CD8-positive, alpha-beta memory T cell (primary cell): Measurements from ENCODE around the gene MBLAC1. TPM values are rescaled to one million over a fixed set of nuclear protein-coding genes. Genes with fewer than 3 reads are reported as not detected.
A peak's percentile ranks its signal among the peaks of the same experiment; 100 is the strongest.

Source experiments
- CTCF ChIA-PET: fragments of 350-600 bp; sonication (Branson Sonifier 250); formaldehyde crosslinking; loops from one replicate; lab custom pipeline; 2021; ENCODE audit warnings: antibody characterized with exemption; lab: Charles Lee
- POLR2A ChIA-PET: fragments of 350-600 bp; sonication (Branson Sonifier 250); formaldehyde crosslinking; loops from one replicate; lab custom pipeline; 2021; ENCODE audit warnings: antibody characterized with exemption; lab: Charles Lee
- DNase-seq, 5 donors: peaks; one replicate each; pipeline versions ENCODE4 v3.0.0 to v3.0.0-alpha.2; 2020 to 2022; ENCODE audit warnings: mixed read lengths in 1 of 5
- H3K27ac ChIP-seq: one replicate; pipeline ENCODE4 v1.7.0; 2013; ENCODE audit warnings: low read depth, mild to moderate bottlenecking, low read length, moderate library complexity
- H3K27me3 ChIP-seq: 2 replicates; pipeline ENCODE4 v1.7.0; 2013; ENCODE audit warnings: low read length, mild to moderate bottlenecking; ENCODE audit not compliant: insufficient read depth, poor library complexity, severe bottlenecking
- H3K36me3 ChIP-seq: 2 replicates; pipeline ENCODE4 v1.7.0; 2013; ENCODE audit warnings: mild to moderate bottlenecking, low read length, moderate library complexity; ENCODE audit not compliant: insufficient read depth
- H3K4me1 ChIP-seq: 2 replicates; pipeline ENCODE4 v1.7.0; 2013; ENCODE audit warnings: mild to moderate bottlenecking, low read length, moderate library complexity; ENCODE audit not compliant: insufficient read depth
- H3K4me3 ChIP-seq: 2 replicates; pipeline ENCODE4 v1.7.0; 2013; ENCODE audit warnings: mild to moderate bottlenecking, low read length
- H3K9me3 ChIP-seq: 2 replicates; pipeline ENCODE4 v1.7.0; 2013; ENCODE audit warnings: mild to moderate bottlenecking, low read length
- H3K27ac Mint-ChIP-seq, 8 donors: one replicate each; pipeline ENCODE4 v1.8.0; 2020 to 2021; ENCODE audit warnings: mixed read lengths in 8 of 8, mild to moderate bottlenecking in 6 of 8, inconsistent platforms in 3 of 8, moderate library complexity in 3 of 8
- H3K27me3 Mint-ChIP-seq, 2 donors: one replicate each; pipeline ENCODE4 v1.8.0; 2020 to 2021; ENCODE audit warnings: mixed read lengths in 2 of 2, mild to moderate bottlenecking in 1 of 2, moderate library complexity in 1 of 2
- H3K36me3 Mint-ChIP-seq, 3 donors: one replicate each; pipeline ENCODE4 v1.8.0; 2020 to 2021; ENCODE audit warnings: mixed read lengths in 3 of 3, inconsistent platforms in 1 of 3, mild to moderate bottlenecking in 1 of 3
- H3K4me1 Mint-ChIP-seq, 3 donors: one replicate each; pipeline ENCODE4 v1.8.0; 2020 to 2021; ENCODE audit warnings: mixed read lengths in 3 of 3, inconsistent platforms in 1 of 3, mild to moderate bottlenecking in 1 of 3
- H3K4me3 Mint-ChIP-seq, 7 donors: one replicate each; pipeline ENCODE4 v1.8.0; 2020 to 2021; ENCODE audit warnings: mixed read lengths in 7 of 7, mild to moderate bottlenecking in 6 of 7, moderate library complexity in 4 of 7, inconsistent platforms in 2 of 7
- H3K9me3 Mint-ChIP-seq, 5 donors: one replicate each; pipeline ENCODE4 v1.8.0; 2020 to 2022; ENCODE audit warnings: mixed read lengths in 5 of 5, mild to moderate bottlenecking in 3 of 5, moderate library complexity in 2 of 5, inconsistent platforms in 1 of 5
- polyA plus RNA-seq: library from polyadenylated mRNA; unstranded; fragments of 300-500 nt; fragmentation: Illumina TruSeq; gene quantifications from one replicate; pipeline ENCODE4 v1.2.3, GENCODE V29; 2021
- total RNA-seq, 2 experiments: library from RNA; stranded (reverse); gene quantifications; one replicate each; pipeline ENCODE4 v1.2.3, GENCODE V29; 2021

Gene MBLAC1
- total and polyA plus RNA-seq, 3 experiments from 2014 or later = 2.3 to 4.4 (median 4.4) TPM

DNA sequence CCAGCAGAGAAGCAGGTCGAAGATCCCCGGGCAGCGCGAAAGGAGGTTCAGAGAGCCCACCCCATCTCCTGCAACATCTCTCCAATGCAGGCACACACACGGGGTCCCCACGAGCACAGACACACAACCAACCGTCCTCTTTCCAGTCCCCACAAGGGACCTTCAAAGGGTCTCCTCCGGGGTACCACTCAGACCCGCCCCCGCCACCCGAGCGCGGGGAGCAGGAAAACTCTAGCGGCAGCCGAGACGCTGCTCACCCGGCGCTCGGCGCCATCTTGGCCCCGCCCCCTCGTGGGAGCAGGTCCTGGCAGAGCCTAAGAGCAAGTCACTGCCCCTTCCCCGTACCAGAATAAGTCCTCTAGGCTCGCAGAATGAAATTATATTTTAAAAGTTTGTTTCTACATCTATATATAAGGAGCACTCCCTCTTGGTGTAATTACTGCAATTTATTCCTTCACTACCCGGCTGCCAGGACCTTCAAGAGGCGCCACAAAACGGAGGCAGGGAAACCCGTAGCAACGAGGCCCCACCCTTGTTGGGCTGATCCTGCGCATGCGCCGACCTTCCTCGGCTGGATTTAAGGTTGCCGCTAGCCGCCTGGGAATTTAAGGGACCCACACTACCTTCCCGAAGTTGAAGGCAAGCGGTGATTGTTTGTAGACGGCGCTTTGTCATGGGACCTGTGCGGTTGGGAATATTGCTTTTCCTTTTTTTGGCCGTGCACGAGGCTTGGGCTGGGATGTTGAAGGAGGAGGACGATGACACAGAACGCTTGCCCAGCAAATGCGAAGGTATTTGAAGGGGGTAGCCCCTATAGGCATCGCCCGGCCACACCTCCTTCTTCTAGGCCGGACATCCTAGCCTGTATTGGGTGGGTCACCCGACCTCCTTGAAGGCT lies 7.4 kb upstream of the MBLAC1 start, which contains the start of the genes CNPY4 and TAF6:
CNPY4 (plus strand) TSS at position 563 of the 898 bp plus-strand sequence; CDS start at position 674, 111 bp downstream.
TAF6 (minus strand) TSS at position 287 of the 898 bp plus-strand sequence. CDS start 5,149 bp downstream, outside the sequence.
- peaks cover 0 to 41% (median 4%) of the 10 kb centered on the region in 3 donors for H3K36me3 Mint-ChIP-seq
- H3K9me3 ChIP-seq = no peaks in the 10 kb centered on the region
- H3K27ac ChIP-seq = peak within 1 kb of the TSS; percentile 94
- peak; percentile 93 to 97 (median 94) for DNase-seq
- peak within 1 kb of the TSS; percentile 95 to 99 (median 97) for H3K4me3 Mint-ChIP-seq
- H3K27me3 ChIP-seq = no peaks in the 10 kb centered on the region
- H3K36me3 ChIP-seq = no peaks in the 10 kb centered on the region
- peaks cover 24 to 36% (median 33%) of the 10 kb centered on the region in 3 donors for H3K4me1 Mint-ChIP-seq
- POLR2A ChIA-PET = interaction anchor here (0.6 to 1.6 kb wide), 7 partner anchors 9 to 979 kb away, joined by 3 to 18 read pairs (median 5); partner anchors contain the start of genes AP4M1, MCM7 and ZCWPW1
- H3K9me3 Mint-ChIP-seq = no peaks in the 10 kb centered on the region
- no peaks in the 10 kb centered on the region for H3K27me3 Mint-ChIP-seq
- CTCF ChIA-PET = interaction anchor here (0.9 to 2.1 kb wide), 5 partner anchors 8 to 733 kb away, joined by 3 to 17 read pairs (median 5); partner anchors contain the start of genes AP4M1, MCM7 and SLC12A9
- peak within 1 kb of the TSS; percentile 96 to 100 (median 99) for H3K27ac Mint-ChIP-seq
- H3K4me1 ChIP-seq = peaks cover 17% of the 10 kb centered on the region
- H3K4me3 ChIP-seq = peak within 1 kb of the TSS; percentile 99

DNA sequence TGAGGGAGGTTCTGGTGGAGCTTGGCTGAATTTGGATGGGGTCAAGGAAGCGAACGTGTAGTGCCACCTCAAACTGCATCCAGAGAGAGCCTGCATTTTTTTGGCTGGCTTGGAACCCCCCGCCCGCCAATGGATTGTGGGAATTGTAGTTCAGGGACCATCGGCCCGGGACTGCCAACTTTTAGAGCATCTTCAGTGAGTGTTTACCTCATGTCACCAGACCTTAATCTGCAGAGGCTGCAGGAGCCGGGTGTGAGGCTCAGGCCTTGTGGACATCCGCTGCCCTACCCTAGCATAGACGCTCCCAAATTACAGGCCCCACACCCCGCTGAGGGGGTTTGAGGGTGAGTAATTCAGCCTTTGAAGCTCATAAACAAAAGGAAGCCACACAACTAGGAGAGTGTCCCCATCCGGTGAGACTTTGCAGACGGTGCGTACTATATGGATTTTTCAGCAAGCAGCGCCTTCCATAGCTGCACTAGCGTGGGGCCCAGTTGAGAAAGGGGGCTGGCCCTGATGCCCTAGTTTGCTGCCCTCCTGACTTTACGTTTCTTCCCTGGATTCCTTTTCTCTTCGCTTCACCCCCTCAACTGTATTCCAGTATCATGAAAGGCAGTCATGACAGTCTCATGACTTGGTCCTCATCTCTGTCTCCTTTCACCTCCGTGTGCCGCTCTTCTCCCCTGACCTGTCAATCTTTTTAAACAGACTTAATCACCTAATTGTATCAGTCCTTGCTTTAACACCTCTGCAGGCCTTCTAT lies 6.6 kb upstream of the MBLAC1 start:
- H3K27ac Mint-ChIP-seq = peak overlapping the region; percentile 96 to 100 (median 99)
- no peaks in the 10 kb centered on the region for H3K27me3 Mint-ChIP-seq
- no peaks in the 10 kb centered on the region for H3K9me3 ChIP-seq
- peak overlapping the region; percentile 99 for H3K4me3 ChIP-seq
- ChIA-PET CTCF (interaction anchor here (0.9 to 2.1 kb wide), 5 partner anchors 9 to 732 kb away, joined by 3 to 17 read pairs (median 5); partner anchors contain the start of genes AP4M1, MCM7 and SLC12A9), POLR2A (interaction anchor here (0.5 to 1.6 kb wide), 9 partner anchors 8 to 980 kb away, joined by 3 to 18 read pairs (median 4); partner anchors contain the start of genes AP4M1, LAMTOR4, MCM7 and ZCWPW1)
- no peaks in the 10 kb centered on the region for H3K27me3 ChIP-seq
- peak; percentile 58 to 83 (median 71) for DNase-seq
- H3K4me1 Mint-ChIP-seq = peaks cover 31 to 44% (median 41%) of the 10 kb centered on the region in 3 donors
- H3K36me3 Mint-ChIP-seq = peaks cover 0 to 44% (median 7%) of the 10 kb centered on the region in 3 donors
- no peaks in the 10 kb centered on the region for H3K9me3 Mint-ChIP-seq
- H3K27ac ChIP-seq = peak overlapping the region; percentile 94
- H3K4me1 ChIP-seq = peaks cover 24% of the 10 kb centered on the region
- H3K4me3 Mint-ChIP-seq = peak overlapping the region; percentile 95 to 99 (median 97)
- H3K36me3 ChIP-seq = no peaks in the 10 kb centered on the region

DNA sequence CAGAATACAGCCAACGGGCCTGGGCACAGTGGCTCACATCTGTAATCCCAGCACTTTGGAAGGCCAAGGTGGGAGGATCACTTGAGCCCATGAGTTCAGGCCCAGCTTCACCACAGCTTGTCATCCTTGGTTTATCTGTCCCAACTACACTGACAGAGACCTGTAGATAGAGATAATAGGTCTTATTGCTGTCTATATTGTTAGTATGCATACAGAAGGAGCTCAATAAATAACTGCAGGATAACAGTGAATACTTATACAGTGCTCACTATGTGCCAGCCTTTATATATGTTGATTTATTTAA lies 6.1 kb upstream of the MBLAC1 start:
- H3K4me1 ChIP-seq = peaks cover 28% of the 10 kb centered on the region
- H3K27ac ChIP-seq = peak overlapping the region; percentile 94
- H3K27me3 Mint-ChIP-seq = no peaks in the 10 kb centered on the region
- ChIA-PET CTCF (interaction anchor here (1.2 to 2.1 kb wide), 4 partner anchors 9 to 732 kb away, joined by 3 to 17 read pairs (median 6); partner anchors contain the start of genes AP4M1, MCM7 and SLC12A9), POLR2A (interaction anchor here (0.5 to 1.6 kb wide), 7 partner anchors 10 to 450 kb away, joined by 3 to 18 read pairs (median 4); partner anchors contain the start of genes AP4M1, LAMTOR4, MCM7 and ZCWPW1)
- H3K27ac Mint-ChIP-seq = peak overlapping the region; percentile 96 to 100 (median 99)
- H3K4me1 Mint-ChIP-seq = peaks cover 35 to 49% (median 47%) of the 10 kb centered on the region in 3 donors
- H3K9me3 ChIP-seq = no peaks in the 10 kb centered on the region
- H3K4me3 Mint-ChIP-seq = peak overlapping the region; percentile 95 to 99 (median 97)
- no peak for DNase-seq
- no peaks in the 10 kb centered on the region for H3K36me3 ChIP-seq
- no peaks in the 10 kb centered on the region for H3K27me3 ChIP-seq
- peak overlapping the region; percentile 99 for H3K4me3 ChIP-seq
- H3K9me3 Mint-ChIP-seq = no peaks in the 10 kb centered on the region
- peaks cover 0 to 44% (median 7%) of the 10 kb centered on the region in 3 donors for H3K36me3 Mint-ChIP-seq

DNA sequence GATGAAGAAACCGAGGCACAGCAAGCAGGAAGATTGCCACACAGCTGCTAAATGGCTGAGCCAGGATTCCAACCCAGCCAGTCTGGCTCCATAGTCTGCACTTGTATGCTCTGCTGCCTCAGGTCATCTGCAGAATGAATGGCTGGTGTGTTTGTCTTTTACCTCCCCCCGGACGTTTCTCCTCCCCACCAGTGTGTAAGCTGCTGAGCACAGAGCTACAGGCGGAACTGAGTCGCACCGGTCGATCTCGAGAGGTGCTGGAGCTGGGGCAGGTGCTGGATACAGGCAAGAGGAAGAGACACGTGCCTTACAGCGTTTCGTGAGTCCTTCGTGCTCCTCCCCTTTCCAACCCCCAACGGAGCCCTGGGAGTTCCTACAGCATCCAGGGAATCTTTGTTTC lies 4.7 kb upstream of the MBLAC1 start:
- Mint-ChIP-seq H3K4me3 (peak overlapping the region in 1 of 7 donors; percentile 70), H3K27me3 (peaks cover 0 to 2% of the 10 kb centered on the region in 2 donors), H3K9me3 (no peaks in the 10 kb centered on the region), H3K27ac (peak overlapping the region in 2 of 8 donors; percentile 63 to 72), H3K36me3 (peaks cover 0 to 48% (median 3%) of the 10 kb centered on the region in 3 donors), H3K4me1 (peaks cover 41 to 60% (median 47%) of the 10 kb centered on the region in 3 donors)
- no peak overlapping the region for H3K27ac ChIP-seq
- CTCF ChIA-PET = interaction anchor here (0.8 to 1.2 kb wide), 2 partner anchors 9 to 19 kb away, joined by 3 read pairs; no protein-coding TSS in a partner anchor
- no peak overlapping the region for H3K4me3 ChIP-seq
- no peaks in the 10 kb centered on the region for H3K27me3 ChIP-seq
- H3K36me3 ChIP-seq = no peaks in the 10 kb centered on the region
- POLR2A ChIA-PET = interaction anchor here (0.6 kb wide), 1 partner anchor 21 kb away, joined by 3 read pairs; no protein-coding TSS in a partner anchor
- H3K9me3 ChIP-seq = no peaks in the 10 kb centered on the region
- peaks cover 28% of the 10 kb centered on the region for H3K4me1 ChIP-seq
- no peak for DNase-seq

DNA sequence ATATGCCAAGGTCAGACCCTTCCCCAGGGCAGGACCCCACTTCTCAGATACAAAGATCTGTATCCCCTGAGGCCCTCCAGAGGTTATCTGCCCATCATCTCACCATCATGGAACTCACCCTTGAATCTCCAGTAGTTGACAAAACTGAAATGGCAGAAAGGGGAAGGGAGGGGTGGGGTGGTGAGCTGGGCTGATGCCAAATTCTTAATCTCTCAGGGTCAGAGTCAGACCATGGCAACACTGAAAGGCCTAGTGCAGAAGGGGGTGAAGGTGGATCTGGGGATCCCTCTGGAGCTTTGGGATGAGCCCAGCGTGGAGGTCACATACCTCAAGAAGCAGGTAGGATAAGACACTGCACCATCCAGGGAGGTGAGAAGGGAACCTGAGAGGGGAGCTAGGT lies 4.2 kb upstream of the MBLAC1 start:
- H3K4me1 ChIP-seq = peaks cover 28% of the 10 kb centered on the region
- ChIA-PET POLR2A (no interaction called here), CTCF (interaction anchor here (0.8 to 1.3 kb wide), 4 partner anchors 8 to 285 kb away, joined by 3 to 4 read pairs (median 3); no protein-coding TSS in a partner anchor)
- H3K27me3 Mint-ChIP-seq = peaks cover 0 to 2% of the 10 kb centered on the region in 2 donors
- H3K27me3 ChIP-seq = no peaks in the 10 kb centered on the region
- peak overlapping the region in 3 of 8 donors; percentile 36 to 93 (median 72) for H3K27ac Mint-ChIP-seq
- H3K4me1 Mint-ChIP-seq = peaks cover 42 to 62% (median 47%) of the 10 kb centered on the region in 3 donors
- no peaks in the 10 kb centered on the region for H3K9me3 ChIP-seq
- H3K9me3 Mint-ChIP-seq = no peaks in the 10 kb centered on the region
- no peak overlapping the region for H3K27ac ChIP-seq
- H3K36me3 ChIP-seq = no peaks in the 10 kb centered on the region
- H3K4me3 Mint-ChIP-seq = peak overlapping the region in 1 of 7 donors; percentile 70
- no peak for DNase-seq
- no peak overlapping the region for H3K4me3 ChIP-seq
- H3K36me3 Mint-ChIP-seq = peaks cover 0 to 49% (median 3%) of the 10 kb centered on the region in 3 donors

DNA sequence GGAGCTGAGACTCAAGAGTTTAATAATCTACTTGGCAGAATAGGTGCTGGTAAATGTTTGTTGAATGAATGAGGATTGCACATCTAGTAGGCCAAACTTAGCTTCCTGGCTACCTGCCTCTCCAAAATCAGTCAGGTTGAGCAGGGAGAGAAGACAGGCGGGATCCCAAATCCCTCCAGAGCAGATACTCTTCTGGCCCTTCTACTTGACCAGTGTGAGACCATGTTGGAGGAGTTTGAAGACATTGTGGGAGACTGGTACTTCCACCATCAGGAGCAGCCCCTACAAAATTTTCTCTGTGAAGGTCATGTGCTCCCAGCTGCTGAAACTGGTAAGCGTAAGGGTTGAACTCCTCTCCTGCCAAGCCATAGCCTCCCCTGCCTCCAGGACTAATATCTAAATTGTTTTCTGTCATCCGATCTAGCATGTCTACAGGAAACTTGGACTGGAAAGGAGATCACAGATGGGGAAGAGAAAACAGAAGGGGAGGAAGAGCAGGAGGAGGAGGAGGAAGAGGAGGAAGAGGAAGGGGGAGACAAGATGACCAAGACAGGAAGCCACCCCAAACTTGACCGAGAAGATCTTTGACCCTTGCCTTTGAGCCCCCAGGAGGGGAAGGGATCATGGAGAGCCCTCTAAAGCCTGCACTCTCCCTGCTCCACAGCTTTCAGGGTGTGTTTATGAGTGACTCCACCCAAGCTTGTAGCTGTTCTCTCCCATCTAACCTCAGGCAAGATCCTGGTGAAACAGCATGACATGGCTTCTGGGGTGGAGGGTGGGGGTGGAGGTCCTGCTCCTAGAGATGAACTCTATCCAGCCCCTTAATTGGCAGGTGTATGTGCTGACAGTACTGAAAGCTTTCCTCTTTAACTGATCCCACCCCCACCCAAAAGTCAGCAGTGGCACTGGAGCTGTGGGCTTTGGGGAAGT lies 2.2 kb upstream of the MBLAC1 start:
- Mint-ChIP-seq H3K27me3 (peaks cover 0 to 2% of the 10 kb centered on the region in 2 donors), H3K27ac (peak overlapping the region in 7 of 8 donors; percentile 29 to 97 (median 69)), H3K4me3 (peak overlapping the region; percentile 11 to 99 (median 94)), H3K4me1 (peaks cover 35 to 58% (median 42%) of the 10 kb centered on the region in 3 donors), H3K9me3 (no peaks in the 10 kb centered on the region), H3K36me3 (peaks cover 0 to 42% (median 3%) of the 10 kb centered on the region in 3 donors)
- Histone ChIP-seq H3K9me3 (no peaks in the 10 kb centered on the region), H3K4me1 (peaks cover 30% of the 10 kb centered on the region), H3K36me3 (no peaks in the 10 kb centered on the region), H3K4me3 (no peak overlapping the region), H3K27me3 (no peaks in the 10 kb centered on the region), H3K27ac (peak overlapping the region; percentile 57)
- POLR2A ChIA-PET = interaction anchor here (1.0 to 4.7 kb wide), 4 partner anchors 23 to 47 kb away, joined by 3 to 50 read pairs (median 3); partner anchors contain the start of genes AP4M1 and MCM7
- no peak for DNase-seq
- CTCF ChIA-PET = interaction anchor here (0.9 to 2.9 kb wide), 4 partner anchors 8 to 66 kb away, joined by 3 to 17 read pairs (median 4); partner anchors contain the start of genes AP4M1, LAMTOR4 and MCM7
